ENCODE measurements around the gene RRP1B. TPM values are rescaled to one million over a fixed set of nuclear protein-coding genes. Genes with fewer than 3 reads are reported as not detected.
A peak's percentile ranks its signal among the peaks of the same experiment; 100 is the strongest.

RRP1B gene
- total and polyA plus RNA-seq, 4 donors, result 7.3 to 12.6 (median 8.4) TPM

GRCh38 chr21:43646550-43647260, 12.7 kb upstream of the RRP1B start:
- H3K27ac ChIP-seq (ENCODE audit: low read depth in 1 of 2, low read length in 2 of 2), result no peak overlapping the region
- H3K9ac ChIP-seq (ENCODE audit: low read depth in 1 of 2, low read length in 2 of 2), result no peak overlapping the region

More at GRCh38 chr21:43646550-43647260, 12.7 kb upstream of the RRP1B start:
- no peaks in the 10 kb centered on the region for H3K9me3 ChIP-seq (ENCODE audit: control insufficient read depth in 4 of 4, low read length in 3 of 4)
- peak; percentile 41 to 42 for TF ChIP-seq HNF4A (conservative IDR thresholded peaks at IDR 0.05)
- TF ChIP-seq MAX (IDR thresholded peaks at IDR 0.05), result no peak
- no peak for TF ChIP-seq JUND (IDR thresholded peaks at IDR 0.05)
- peak; percentile 100 for TF ChIP-seq CTCF (IDR thresholded peaks at IDR 0.05; ENCODE audit: low read depth, low read length, missing input control)
- TF ChIP-seq GABPA (IDR thresholded peaks at IDR 0.05 in 1 of 2, conservative IDR thresholded peaks at IDR 0.05 in 1 of 2), result no peak
- no peak for TF ChIP-seq FOXA1 (IDR thresholded peaks at IDR 0.05)
- no peak for TF ChIP-seq FOXA2 (IDR thresholded peaks at IDR 0.05)
- peak; percentile 19 for TF ChIP-seq SP1 (IDR thresholded peaks at IDR 0.05)
- TF ChIP-seq NR2F2 (IDR thresholded peaks at IDR 0.05), result peak; percentile 53
- peak; percentile 100 for TF ChIP-seq RAD21 (IDR thresholded peaks at IDR 0.05)
- peak; percentile 32 for TF ChIP-seq YY1 (IDR thresholded peaks at IDR 0.05)
- peak; percentile 22 for TF ChIP-seq ATF3 (IDR thresholded peaks at IDR 0.05)
- TF ChIP-seq EGR1 (IDR thresholded peaks at IDR 0.05; ENCODE audit: low read depth in 2 of 2), result no peak
- TF ChIP-seq ZBTB33 (IDR thresholded peaks at IDR 0.05), result no peak
- TF ChIP-seq RXRA (IDR thresholded peaks at IDR 0.05), result peak; percentile 54 to 68
- TF ChIP-seq REST (IDR thresholded peaks at IDR 0.05), result no peak
- TF ChIP-seq TAF1 (conservative IDR thresholded peaks at IDR 0.05), result no peak
- TF ChIP-seq HNF4G (IDR thresholded peaks at IDR 0.05), result no peak
- DNase-seq (ENCODE audit: low spot score), result peak; percentile 88
- H3K27me3 ChIP-seq (ENCODE audit: control insufficient read depth in 4 of 4, insufficient read depth in 4 of 4, low read length in 3 of 4), result no peaks in the 10 kb centered on the region
- H3K4me3 ChIP-seq (ENCODE audit: low read depth in 1 of 3, low read length in 3 of 3), result no peak overlapping the region
- H3K36me3 ChIP-seq (ENCODE audit: control insufficient read depth in 4 of 4, insufficient read depth in 3 of 4, low read depth in 1 of 4, low read length in 3 of 4), result no peaks in the 10 kb centered on the region
- WGBS, result 18% methylated on average over 7 of the region's 7 CpGs
- H3K4me1 ChIP-seq (ENCODE audit: control insufficient read depth in 4 of 4, insufficient read depth in 4 of 4, low read length in 3 of 4), result peaks cover 0 to 4% (median 0%) of the 10 kb centered on the region in 4 donors

Data from liver (tissue), 9 donors.